Measurements from ENCODE around the gene LSM7.

Gene LSM7
- total RNA-seq, result 23.1 to 39.1 (median 26.1) reads per million in 3 donors

- DNase-seq, result peak; percentile 86 to 90 (median 89)
- Histone ChIP-seq H3K4me1 (ENCODE audit: control insufficient read depth, insufficient read depth, low read length, poor library complexity, severe bottlenecking) (peaks cover 29% of the 10 kb centered on the region), H3K9me3 (ENCODE audit: control insufficient read depth, low read length) (no peaks in the 10 kb centered on the region), H3K27ac (ENCODE audit: insufficient read depth, low read length, poor library complexity, severe bottlenecking) (peak within 1 kb of the TSS; percentile 74), H3K27me3 (replicated peaks; ENCODE audit: control insufficient read depth, insufficient read depth, low read length, poor library complexity, severe bottlenecking) (no peaks in the 10 kb centered on the region), H3K4me3 (ENCODE audit: insufficient read depth, low read depth, low read length, poor library complexity, severe bottlenecking) (peak within 1 kb of the TSS; percentile 92), H3K36me3 (ENCODE audit: control insufficient read depth, insufficient read depth, low read length) (peaks cover 15% of the 10 kb centered on the region)
Observed at GRCh38 chr19:2328401-2329148, at the start of gene LSM7, which contains the start of gene SPPL2B. Gene LSM7 (minus strand): TSS chr19:2328586. CDS start chr19:2328566, 20 bp downstream. Gene SPPL2B (plus strand): TSS chr19:2328684. CDS start chr19:2328710, 26 bp downstream.

GRCh38 chr19:2376784-2377519, 48.6 kb upstream of the LSM7 start:
- no peak overlapping the region for H3K4me3 ChIP-seq (ENCODE audit: insufficient read depth, low read depth, low read length, poor library complexity, severe bottlenecking)
- no peak for DNase-seq
- peaks cover 3% of the 10 kb centered on the region for H3K9me3 ChIP-seq (ENCODE audit: control insufficient read depth, low read length)
- no peak overlapping the region for H3K27ac ChIP-seq (ENCODE audit: insufficient read depth, low read length, poor library complexity, severe bottlenecking)
- H3K27me3 ChIP-seq (replicated peaks; ENCODE audit: control insufficient read depth, insufficient read depth, low read length, poor library complexity, severe bottlenecking), result no peaks in the 10 kb centered on the region
- no peaks in the 10 kb centered on the region for H3K4me1 ChIP-seq (ENCODE audit: control insufficient read depth, insufficient read depth, low read length, poor library complexity, severe bottlenecking)
- no peaks in the 10 kb centered on the region for H3K36me3 ChIP-seq (ENCODE audit: control insufficient read depth, insufficient read depth, low read length)

GRCh38 chr19:2375353-2376121, 47.2 kb upstream of the LSM7 start:
- Histone ChIP-seq H3K4me3 (ENCODE audit: insufficient read depth, low read depth, low read length, poor library complexity, severe bottlenecking) (no peak overlapping the region), H3K27me3 (replicated peaks; ENCODE audit: control insufficient read depth, insufficient read depth, low read length, poor library complexity, severe bottlenecking) (no peaks in the 10 kb centered on the region), H3K4me1 (ENCODE audit: control insufficient read depth, insufficient read depth, low read length, poor library complexity, severe bottlenecking) (no peaks in the 10 kb centered on the region), H3K27ac (ENCODE audit: insufficient read depth, low read length, poor library complexity, severe bottlenecking) (no peak overlapping the region), H3K36me3 (ENCODE audit: control insufficient read depth, insufficient read depth, low read length) (no peaks in the 10 kb centered on the region), H3K9me3 (ENCODE audit: control insufficient read depth, low read length) (peaks cover 3% of the 10 kb centered on the region)
- no peak for DNase-seq

GRCh38 chr19:2374808-2375207, 46.4 kb upstream of the LSM7 start:
- Histone ChIP-seq H3K27ac (ENCODE audit: insufficient read depth, low read length, poor library complexity, severe bottlenecking) (no peak overlapping the region), H3K4me3 (ENCODE audit: insufficient read depth, low read depth, low read length, poor library complexity, severe bottlenecking) (no peak overlapping the region), H3K9me3 (ENCODE audit: control insufficient read depth, low read length) (peaks cover 3% of the 10 kb centered on the region), H3K4me1 (ENCODE audit: control insufficient read depth, insufficient read depth, low read length, poor library complexity, severe bottlenecking) (no peaks in the 10 kb centered on the region), H3K36me3 (ENCODE audit: control insufficient read depth, insufficient read depth, low read length) (no peaks in the 10 kb centered on the region), H3K27me3 (replicated peaks; ENCODE audit: control insufficient read depth, insufficient read depth, low read length, poor library complexity, severe bottlenecking) (no peaks in the 10 kb centered on the region)
- no peak for DNase-seq

- no peaks in the 10 kb centered on the region for H3K4me1 ChIP-seq (ENCODE audit: control insufficient read depth, insufficient read depth, low read length, poor library complexity, severe bottlenecking)
- no peak overlapping the region for H3K27ac ChIP-seq (ENCODE audit: insufficient read depth, low read length, poor library complexity, severe bottlenecking)
- no peaks in the 10 kb centered on the region for H3K27me3 ChIP-seq (replicated peaks; ENCODE audit: control insufficient read depth, insufficient read depth, low read length, poor library complexity, severe bottlenecking)
- DNase-seq, result no peak
- no peaks in the 10 kb centered on the region for H3K36me3 ChIP-seq (ENCODE audit: control insufficient read depth, insufficient read depth, low read length)
- H3K4me3 ChIP-seq (ENCODE audit: insufficient read depth, low read depth, low read length, poor library complexity, severe bottlenecking), result no peak overlapping the region
- no peaks in the 10 kb centered on the region for H3K9me3 ChIP-seq (ENCODE audit: control insufficient read depth, low read length)
Observed at GRCh38 chr19:2372076-2372612, 43.8 kb upstream of the LSM7 start.

GRCh38 chr19:2371656-2372055, 43.3 kb upstream of the LSM7 start:
- Histone ChIP-seq H3K27ac (ENCODE audit: insufficient read depth, low read length, poor library complexity, severe bottlenecking) (no peak overlapping the region), H3K9me3 (ENCODE audit: control insufficient read depth, low read length) (no peaks in the 10 kb centered on the region), H3K4me3 (ENCODE audit: insufficient read depth, low read depth, low read length, poor library complexity, severe bottlenecking) (no peak overlapping the region), H3K4me1 (ENCODE audit: control insufficient read depth, insufficient read depth, low read length, poor library complexity, severe bottlenecking) (no peaks in the 10 kb centered on the region), H3K27me3 (replicated peaks; ENCODE audit: control insufficient read depth, insufficient read depth, low read length, poor library complexity, severe bottlenecking) (no peaks in the 10 kb centered on the region), H3K36me3 (ENCODE audit: control insufficient read depth, insufficient read depth, low read length) (no peaks in the 10 kb centered on the region)
- DNase-seq, result no peak

- no peak overlapping the region for H3K4me3 ChIP-seq (ENCODE audit: insufficient read depth, low read depth, low read length, poor library complexity, severe bottlenecking)
Observed at GRCh38 chr19:2365201-2365970, 37.0 kb upstream of the LSM7 start.

GRCh38 chr19:2363419-2363818, 35.0 kb upstream of the LSM7 start:
- Histone ChIP-seq H3K4me3 (ENCODE audit: insufficient read depth, low read depth, low read length, poor library complexity, severe bottlenecking) (no peak overlapping the region), H3K9me3 (ENCODE audit: control insufficient read depth, low read length) (no peaks in the 10 kb centered on the region), H3K36me3 (ENCODE audit: control insufficient read depth, insufficient read depth, low read length) (no peaks in the 10 kb centered on the region), H3K27ac (ENCODE audit: insufficient read depth, low read length, poor library complexity, severe bottlenecking) (no peak overlapping the region), H3K27me3 (replicated peaks; ENCODE audit: control insufficient read depth, insufficient read depth, low read length, poor library complexity, severe bottlenecking) (no peaks in the 10 kb centered on the region), H3K4me1 (ENCODE audit: control insufficient read depth, insufficient read depth, low read length, poor library complexity, severe bottlenecking) (no peaks in the 10 kb centered on the region)
- DNase-seq, result no peak

More at GRCh38 chr19:2365201-2365970, 37.0 kb upstream of the LSM7 start:
- DNase-seq, result no peak
- Histone ChIP-seq H3K27ac (ENCODE audit: insufficient read depth, low read length, poor library complexity, severe bottlenecking) (no peak overlapping the region), H3K27me3 (replicated peaks; ENCODE audit: control insufficient read depth, insufficient read depth, low read length, poor library complexity, severe bottlenecking) (no peaks in the 10 kb centered on the region), H3K36me3 (ENCODE audit: control insufficient read depth, insufficient read depth, low read length) (no peaks in the 10 kb centered on the region), H3K4me1 (ENCODE audit: control insufficient read depth, insufficient read depth, low read length, poor library complexity, severe bottlenecking) (no peaks in the 10 kb centered on the region), H3K9me3 (ENCODE audit: control insufficient read depth, low read length) (no peaks in the 10 kb centered on the region)

- no peak for DNase-seq
Observed at GRCh38 chr19:2362970-2363300, 34.5 kb upstream of the LSM7 start.

More at GRCh38 chr19:2362970-2363300, 34.5 kb upstream of the LSM7 start:
- Histone ChIP-seq H3K27me3 (replicated peaks; ENCODE audit: control insufficient read depth, insufficient read depth, low read length, poor library complexity, severe bottlenecking) (no peaks in the 10 kb centered on the region), H3K4me3 (ENCODE audit: insufficient read depth, low read depth, low read length, poor library complexity, severe bottlenecking) (no peak overlapping the region), H3K36me3 (ENCODE audit: control insufficient read depth, insufficient read depth, low read length) (no peaks in the 10 kb centered on the region), H3K27ac (ENCODE audit: insufficient read depth, low read length, poor library complexity, severe bottlenecking) (no peak overlapping the region), H3K4me1 (ENCODE audit: control insufficient read depth, insufficient read depth, low read length, poor library complexity, severe bottlenecking) (no peaks in the 10 kb centered on the region), H3K9me3 (ENCODE audit: control insufficient read depth, low read length) (no peaks in the 10 kb centered on the region)
